GM19238 (cell line): Measurements from ENCODE around the gene MYH8.

Experiments
- DNase-seq: peaks from one replicate; pipeline ENCODE4 v3.0.0; 2011; ENCODE audit warnings: low spot score; ENCODE audit not compliant: insufficient read length

The MYH8 gene

DNA sequence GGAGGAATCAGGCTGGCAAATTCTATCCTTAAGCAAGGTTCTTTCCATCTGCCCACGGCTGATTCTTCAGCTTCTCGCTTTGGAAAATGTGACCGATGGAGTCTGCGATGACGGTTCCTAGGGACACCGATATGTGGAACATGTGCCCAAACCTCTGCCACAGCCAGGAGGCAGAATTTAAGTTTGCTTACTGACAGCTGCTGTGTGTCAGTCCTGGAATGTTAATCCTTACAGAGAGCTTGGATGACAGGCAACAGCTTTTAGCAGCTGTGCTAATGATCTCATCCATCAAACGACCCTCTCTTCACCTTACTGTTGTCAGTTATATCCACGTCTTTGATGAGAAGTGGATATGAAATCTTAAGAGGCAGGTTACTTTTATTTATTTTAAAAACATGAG, 37.6 kb downstream of the MYH8 start:
- DNase-seq, result no peak

DNA sequence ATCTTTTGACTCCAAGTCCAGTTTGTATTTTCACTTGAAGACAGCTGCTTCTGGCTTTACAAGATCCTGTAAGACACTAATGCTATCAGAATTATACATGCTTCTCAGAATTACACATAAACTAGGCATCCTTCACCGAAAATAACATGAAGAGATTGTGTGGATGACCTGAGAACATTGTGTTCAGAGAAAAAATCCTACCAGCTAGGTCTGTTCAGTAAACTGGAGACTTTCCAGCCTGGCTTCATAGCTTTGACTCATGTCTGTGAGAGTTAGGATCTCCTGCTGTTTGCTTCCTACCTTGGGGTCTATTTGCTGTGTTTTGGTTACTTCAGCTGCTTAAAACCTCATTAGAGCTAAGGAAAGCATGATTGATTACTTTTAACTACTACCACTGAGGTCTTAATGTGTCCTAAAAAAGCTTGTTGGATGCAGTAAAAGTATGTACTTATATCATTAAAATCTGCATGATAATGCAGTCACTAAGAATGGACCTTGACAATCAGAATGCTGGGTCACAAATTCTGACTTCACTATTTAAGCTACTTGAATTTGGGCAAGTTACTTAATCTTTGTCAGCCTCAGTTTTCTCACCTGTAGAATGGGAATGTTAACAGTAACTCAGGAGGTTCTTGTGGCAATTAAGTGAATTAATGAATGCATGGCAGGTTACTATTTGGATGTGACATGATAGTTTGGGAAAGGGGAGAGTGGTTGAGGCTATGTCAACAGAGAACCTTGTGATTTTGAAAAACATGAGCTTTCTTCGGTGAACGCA, 40.9 kb downstream of the MYH8 start:
- DNase-seq, result no peak

GRCh38 chr17:10372906-10373305, 48.8 kb downstream of the MYH8 start, which contains the start of gene MYH13:
Gene MYH13, minus strand, starts transcription at chr17:10373006. Its CDS starts 8,476 bp downstream, at chr17:10364530.
- no peak for DNase-seq

DNA sequence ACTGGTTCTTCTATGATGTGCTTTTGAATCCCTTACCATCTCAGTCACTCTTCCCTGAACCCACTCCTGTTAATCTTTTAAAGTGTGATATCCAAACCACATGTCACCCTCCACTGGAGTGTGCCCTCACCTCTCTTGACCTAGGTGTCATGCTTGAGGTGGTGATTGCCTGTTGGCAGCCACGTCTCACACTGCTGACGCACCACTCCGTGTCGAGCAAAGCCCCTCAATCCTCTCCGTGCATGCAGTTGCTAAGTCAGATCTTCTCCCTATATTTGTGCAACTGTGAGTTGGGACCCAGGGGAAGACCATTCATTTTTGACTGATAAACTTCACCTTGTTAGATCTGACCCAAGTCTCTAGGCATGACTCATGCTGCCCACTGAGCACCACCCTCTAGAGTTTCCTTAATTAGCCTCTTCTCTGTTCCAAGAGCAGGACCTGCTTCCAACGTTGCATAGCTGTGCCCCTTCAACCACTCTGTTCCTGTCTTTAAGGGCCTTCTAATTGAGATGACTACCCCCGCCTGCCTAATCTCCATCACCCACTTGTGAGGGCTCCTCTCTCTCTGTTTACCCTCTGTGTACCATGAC, 51.6 kb downstream of the MYH8 start:
- no peak for DNase-seq

- DNase-seq, result no peak
Measured at GRCh38 chr17:10369239-10369638, 52.5 kb downstream of the MYH8 start.

DNA sequence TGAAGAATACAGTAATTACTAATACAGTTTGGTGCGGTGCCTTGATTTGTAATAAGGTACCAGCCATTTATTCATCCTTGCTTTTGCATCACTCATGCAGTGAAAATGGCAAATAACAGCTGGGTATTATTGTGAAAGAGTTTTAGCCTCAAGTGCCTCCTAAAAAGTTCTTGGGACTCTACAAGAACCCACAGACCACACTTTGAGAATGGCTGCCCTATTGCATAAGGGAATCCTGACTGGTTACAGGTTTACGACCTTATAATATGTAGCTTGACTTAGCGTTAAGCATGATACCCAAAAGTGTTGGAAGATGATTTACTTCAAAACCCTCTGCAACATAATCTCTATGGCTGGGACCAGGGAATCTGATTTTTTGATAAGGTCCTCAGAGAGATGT, 53.2 kb downstream of the MYH8 start:
- DNase-seq, result no peak

GRCh38 chr17:10360578-10360977, 61.2 kb downstream of the MYH8 start:
- no peak for DNase-seq

- peak; percentile 28 for DNase-seq
Measured at GRCh38 chr17:10357768-10358167, 64.0 kb downstream of the MYH8 start.

- DNase-seq, result no peak
Measured at GRCh38 chr17:10354651-10355050, 67.1 kb downstream of the MYH8 start.

GRCh38 chr17:10352893-10353292, 68.9 kb downstream of the MYH8 start:
- no peak for DNase-seq

GRCh38 chr17:10349403-10349802, 72.3 kb downstream of the MYH8 start:
- peak; percentile 19 for DNase-seq

DNA sequence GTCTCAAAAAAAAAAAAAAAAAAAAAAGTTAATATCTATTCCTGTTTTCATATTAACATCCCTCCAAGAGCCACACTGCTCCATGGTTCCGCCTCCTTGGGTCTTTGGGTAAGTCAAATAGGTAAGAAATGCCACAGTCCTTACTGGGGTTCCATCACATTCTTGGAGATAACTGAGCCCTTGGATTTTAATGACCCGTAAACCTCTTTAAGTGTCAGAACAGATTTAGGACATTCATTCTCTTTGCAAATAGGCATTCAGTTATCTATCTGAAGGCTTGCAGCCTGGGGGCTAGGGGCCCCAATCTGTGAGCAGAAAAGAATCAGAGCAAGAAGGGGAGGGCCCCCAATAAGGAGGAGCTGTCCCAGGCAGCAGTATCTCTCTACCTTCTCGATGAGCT, 76.9 kb downstream of the MYH8 start:
- no peak for DNase-seq
